Limb (tissue), 2 donors: ENCODE results near the gene NR6A1.

ENCODE experiments used
- DNase-seq, 2 donors: peaks; one replicate each; pipeline ENCODE4 v3.0.0-alpha.2; 2016; ENCODE audit errors: extremely low spot score in 2 of 2

The NR6A1 gene

GRCh38 chr9:124660341-124660801 is 110.7 kb downstream of the NR6A1 start:
- peak; percentile 57 to 77 for DNase-seq

- peak; percentile 90 to 91 for DNase-seq
Measured at GRCh38 chr9:124659099-124659659, 111.9 kb downstream of the NR6A1 start.

GRCh38 chr9:124658165-124659017 is 112.7 kb downstream of the NR6A1 start:
- peak; percentile 85 to 96 for DNase-seq

- DNase-seq: no peak
Measured at GRCh38 chr9:124657516-124657915, 113.6 kb downstream of the NR6A1 start.

- DNase-seq: no peak
Measured at GRCh38 chr9:124654431-124654830, 116.7 kb downstream of the NR6A1 start.

GRCh38 chr9:124652615-124653393 is 118.3 kb downstream of the NR6A1 start:
- no peak for DNase-seq

- DNase-seq: no peak
Measured at GRCh38 chr9:124652203-124652602, 118.9 kb downstream of the NR6A1 start.

- DNase-seq: no peak
Measured at GRCh38 chr9:124645274-124645673, 125.8 kb downstream of the NR6A1 start.

- no peak for DNase-seq
Measured at GRCh38 chr9:124639637-124640036, 131.5 kb downstream of the NR6A1 start.

- no peak for DNase-seq
Measured at GRCh38 chr9:124635285-124635684, 135.8 kb downstream of the NR6A1 start.

- peak in 1 of 2 donors; percentile 11 for DNase-seq
Measured at GRCh38 chr9:124632077-124632621, 139.0 kb downstream of the NR6A1 start.

GRCh38 chr9:124631326-124631725 is 139.8 kb downstream of the NR6A1 start:
- no peak for DNase-seq

GRCh38 chr9:124629600-124629999 is 141.5 kb downstream of the NR6A1 start:
- DNase-seq: no peak

GRCh38 chr9:124628741-124629140 is 142.4 kb downstream of the NR6A1 start:
- no peak for DNase-seq

GRCh38 chr9:124626276-124626675 is 144.8 kb downstream of the NR6A1 start:
- DNase-seq: no peak

GRCh38 chr9:124625087-124625486 is 146.0 kb downstream of the NR6A1 start:
- DNase-seq: no peak

- no peak for DNase-seq
Measured at GRCh38 chr9:124624735-124624992, 146.4 kb downstream of the NR6A1 start.

GRCh38 chr9:124623966-124624734 is 147.0 kb downstream of the NR6A1 start:
- no peak for DNase-seq

GRCh38 chr9:124622882-124623281 is 148.2 kb downstream of the NR6A1 start:
- DNase-seq: no peak

- DNase-seq: no peak
Measured at GRCh38 chr9:124621371-124622328, 149.5 kb downstream of the NR6A1 start.
